HL-60 (cell line): ENCODE data around the gene PBXIP1.

Experiments
- DNase-seq, 2 experiments: peaks; one replicate each; pipeline ENCODE4 v3.0.0-alpha.2; 2010 to 2020; ENCODE audit warnings: low read depth in 1 of 2, low spot score in 1 of 2
- H3K27ac ChIP-seq: fragments of 250-450 bp; sonication (Bioruptor Pico); replicated peaks from 2 replicates; pipeline ENCODE4 v1.5.1; 2020; ENCODE audit warnings: mild to moderate bottlenecking, moderate library complexity
- H3K27me3 ChIP-seq: fragments of 250-450 bp; sonication (Bioruptor Pico); 2 replicates; pipeline ENCODE4 v1.5.1; 2021; ENCODE audit warnings: mild to moderate bottlenecking, moderate library complexity; ENCODE audit not compliant: insufficient read depth, poor library complexity, severe bottlenecking
- H3K4me3 ChIP-seq: replicated peaks from 2 replicates; pipeline ENCODE4 v1.5.1; 2011; ENCODE audit warnings: mild to moderate bottlenecking, control low read depth, low read length; ENCODE audit not compliant: insufficient read depth
- GABPA ChIP-seq: IDR thresholded peaks from 2 replicates; pipeline ENCODE4 v1.6.1; 2012; ENCODE audit warnings: low read depth
- POLR2AphosphoS5 ChIP-seq: IDR thresholded peaks from 2 replicates; pipeline ENCODE4 v1.6.1; 2012; ENCODE audit warnings: low read depth
- SPI1 ChIP-seq: IDR thresholded peaks from 2 replicates; pipeline ENCODE4 v1.6.1; 2012; ENCODE audit warnings: low read depth, mild to moderate bottlenecking, borderline replicate concordance
- TF ChIP-seq, protein P1 (sequence below): IDR thresholded peaks from 2 replicates; pipeline ENCODE4 v1.6.1; 2012; ENCODE audit warnings: low read depth; ENCODE audit not compliant: insufficient replicate concordance
- TF ChIP-seq, protein P2 (sequence below): IDR thresholded peaks from one replicate; pipeline ENCODE4 v1.5.1; 2011; ENCODE audit warnings: low read length, control low read depth, inconsistent platforms; ENCODE audit not compliant: insufficient read depth

Gene PBXIP1

DNA sequence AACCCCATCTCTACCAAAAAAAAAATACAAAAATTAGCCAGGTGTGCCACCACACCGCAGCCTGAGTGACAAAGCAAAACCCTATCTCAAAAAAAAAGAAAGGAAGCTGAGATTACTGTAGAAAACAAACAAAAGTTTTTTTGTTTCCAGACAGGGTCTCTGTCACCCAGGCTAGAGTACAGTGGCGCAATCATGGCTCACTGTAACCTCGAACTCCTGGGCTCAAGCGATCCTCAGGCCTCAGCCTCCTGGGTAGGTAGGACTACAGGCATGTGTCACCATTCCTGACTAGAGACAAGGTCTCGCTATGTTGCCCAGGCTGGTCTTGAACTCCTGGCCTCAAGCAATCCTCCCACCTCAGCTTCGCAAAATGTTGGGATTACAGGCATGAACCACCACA lies 8.5 kb upstream of the PBXIP1 start:
- no peaks in the 10 kb centered on the region for H3K27me3 ChIP-seq
- no peak overlapping the region for H3K27ac ChIP-seq
- TF ChIP-seq, protein P1, sequence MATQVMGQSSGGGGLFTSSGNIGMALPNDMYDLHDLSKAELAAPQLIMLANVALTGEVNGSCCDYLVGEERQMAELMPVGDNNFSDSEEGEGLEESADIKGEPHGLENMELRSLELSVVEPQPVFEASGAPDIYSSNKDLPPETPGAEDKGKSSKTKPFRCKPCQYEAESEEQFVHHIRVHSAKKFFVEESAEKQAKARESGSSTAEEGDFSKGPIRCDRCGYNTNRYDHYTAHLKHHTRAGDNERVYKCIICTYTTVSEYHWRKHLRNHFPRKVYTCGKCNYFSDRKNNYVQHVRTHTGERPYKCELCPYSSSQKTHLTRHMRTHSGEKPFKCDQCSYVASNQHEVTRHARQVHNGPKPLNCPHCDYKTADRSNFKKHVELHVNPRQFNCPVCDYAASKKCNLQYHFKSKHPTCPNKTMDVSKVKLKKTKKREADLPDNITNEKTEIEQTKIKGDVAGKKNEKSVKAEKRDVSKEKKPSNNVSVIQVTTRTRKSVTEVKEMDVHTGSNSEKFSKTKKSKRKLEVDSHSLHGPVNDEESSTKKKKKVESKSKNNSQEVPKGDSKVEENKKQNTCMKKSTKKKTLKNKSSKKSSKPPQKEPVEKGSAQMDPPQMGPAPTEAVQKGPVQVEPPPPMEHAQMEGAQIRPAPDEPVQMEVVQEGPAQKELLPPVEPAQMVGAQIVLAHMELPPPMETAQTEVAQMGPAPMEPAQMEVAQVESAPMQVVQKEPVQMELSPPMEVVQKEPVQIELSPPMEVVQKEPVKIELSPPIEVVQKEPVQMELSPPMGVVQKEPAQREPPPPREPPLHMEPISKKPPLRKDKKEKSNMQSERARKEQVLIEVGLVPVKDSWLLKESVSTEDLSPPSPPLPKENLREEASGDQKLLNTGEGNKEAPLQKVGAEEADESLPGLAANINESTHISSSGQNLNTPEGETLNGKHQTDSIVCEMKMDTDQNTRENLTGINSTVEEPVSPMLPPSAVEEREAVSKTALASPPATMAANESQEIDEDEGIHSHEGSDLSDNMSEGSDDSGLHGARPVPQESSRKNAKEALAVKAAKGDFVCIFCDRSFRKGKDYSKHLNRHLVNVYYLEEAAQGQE: no peak
- TF ChIP-seq SPI1 (no peak), POLR2AphosphoS5 (no peak), GABPA (no peak)
- TF ChIP-seq, protein P2, sequence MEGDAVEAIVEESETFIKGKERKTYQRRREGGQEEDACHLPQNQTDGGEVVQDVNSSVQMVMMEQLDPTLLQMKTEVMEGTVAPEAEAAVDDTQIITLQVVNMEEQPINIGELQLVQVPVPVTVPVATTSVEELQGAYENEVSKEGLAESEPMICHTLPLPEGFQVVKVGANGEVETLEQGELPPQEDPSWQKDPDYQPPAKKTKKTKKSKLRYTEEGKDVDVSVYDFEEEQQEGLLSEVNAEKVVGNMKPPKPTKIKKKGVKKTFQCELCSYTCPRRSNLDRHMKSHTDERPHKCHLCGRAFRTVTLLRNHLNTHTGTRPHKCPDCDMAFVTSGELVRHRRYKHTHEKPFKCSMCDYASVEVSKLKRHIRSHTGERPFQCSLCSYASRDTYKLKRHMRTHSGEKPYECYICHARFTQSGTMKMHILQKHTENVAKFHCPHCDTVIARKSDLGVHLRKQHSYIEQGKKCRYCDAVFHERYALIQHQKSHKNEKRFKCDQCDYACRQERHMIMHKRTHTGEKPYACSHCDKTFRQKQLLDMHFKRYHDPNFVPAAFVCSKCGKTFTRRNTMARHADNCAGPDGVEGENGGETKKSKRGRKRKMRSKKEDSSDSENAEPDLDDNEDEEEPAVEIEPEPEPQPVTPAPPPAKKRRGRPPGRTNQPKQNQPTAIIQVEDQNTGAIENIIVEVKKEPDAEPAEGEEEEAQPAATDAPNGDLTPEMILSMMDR: no peak
- DNase-seq: no peak
- H3K4me3 ChIP-seq: no peak overlapping the region

DNA sequence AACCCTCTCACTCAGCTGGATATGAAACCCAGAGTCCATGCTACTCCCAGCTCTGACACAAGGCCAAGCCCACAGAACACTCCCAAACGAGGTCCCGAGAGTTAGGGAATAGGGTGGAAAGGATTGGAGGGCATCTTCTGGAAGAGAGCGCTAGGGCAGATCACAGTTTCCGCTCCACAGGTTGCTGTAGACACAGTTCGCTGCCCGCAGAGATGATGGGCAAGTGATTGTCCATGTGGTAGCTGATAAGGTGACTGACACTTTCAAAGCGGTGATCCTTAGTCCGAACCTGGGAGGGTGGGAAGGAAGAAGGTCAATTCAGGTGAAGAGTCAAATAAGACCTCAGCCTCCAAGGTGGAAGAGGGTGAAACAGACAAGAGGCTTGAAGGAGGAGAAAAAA lies 7.7 kb upstream of the PBXIP1 start:
- H3K27ac ChIP-seq: no peak overlapping the region
- no peaks in the 10 kb centered on the region for H3K27me3 ChIP-seq
- no peak for DNase-seq
- no peak overlapping the region for H3K4me3 ChIP-seq
- TF ChIP-seq GABPA: no peak
- no peak for TF ChIP-seq POLR2AphosphoS5
- no peak for TF ChIP-seq SPI1
- TF ChIP-seq, protein P2: no peak
- TF ChIP-seq, protein P1: no peak

DNA sequence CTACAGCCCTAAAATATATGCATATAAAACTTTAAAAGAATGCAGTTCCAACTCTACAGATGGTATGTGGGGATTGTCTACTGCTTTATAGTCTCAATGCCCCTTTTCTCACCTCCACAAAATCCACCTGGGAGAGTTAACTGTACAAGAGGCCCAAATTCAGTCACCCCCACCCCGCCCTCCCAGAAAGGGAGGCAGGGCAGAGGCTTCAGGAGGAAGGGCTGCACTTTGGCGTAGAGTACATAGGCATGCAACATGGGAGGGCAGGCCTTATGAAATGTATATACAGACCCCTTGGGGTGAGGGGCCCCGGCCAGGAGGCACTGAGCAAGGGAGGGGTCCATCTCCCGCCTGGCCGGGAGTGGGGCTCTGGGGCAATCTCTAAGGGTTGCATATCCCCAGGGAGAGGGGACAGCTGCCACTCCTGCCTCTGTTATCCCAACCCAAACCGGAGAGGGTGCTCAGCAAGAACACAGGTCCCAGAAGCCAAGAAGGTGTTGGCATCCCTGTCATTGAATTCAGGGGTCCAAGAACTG lies 7.0 kb upstream of the PBXIP1 start:
- H3K4me3 ChIP-seq: peak overlapping the region; percentile 79; the same call in 1 of the 2 replicates
- H3K27ac ChIP-seq: peak overlapping the region; percentile 97
- no peak for DNase-seq
- TF ChIP-seq GABPA (no peak), SPI1 (no peak), POLR2AphosphoS5 (no peak)
- TF ChIP-seq, protein P1: no peak
- TF ChIP-seq, protein P2: no peak
- H3K27me3 ChIP-seq: no peaks in the 10 kb centered on the region
